ENCODE results near the gene CCDC57. TPM values are rescaled to one million over a fixed set of nuclear protein-coding genes. Genes with fewer than 3 reads are reported as not detected.

Gene CCDC57
- total and polyA plus RNA-seq, 9 of the 15 experiments (the other 6 are each of a cell fraction or from before 2014, with no cell fraction given) = 0.83 to 36.2 (median 13.6) TPM

GRCh38 chr17:82118815-82119380, 93.7 kb downstream of the CCDC57 start (continued):
- peak; percentile 48; the same call in 1 of the 2 replicates for TF ChIP-seq SPI1 (IDR thresholded peaks at IDR 0.05; ENCODE audit: borderline replicate concordance, low read depth, low read length)
- 0 out of 2 replicates have a peak, but pooled peaks have one; percentile 15 for TF ChIP-seq TAL1 (IDR thresholded peaks at IDR 0.05)
- TF ChIP-seq CHCHD3 (CRISPR knock-in tag; IDR thresholded peaks at IDR 0.05) = no peak
- TF ChIP-seq ZNF395 (CRISPR knock-in tag; IDR thresholded peaks at IDR 0.05) = 0 out of 2 replicates have a peak, but pooled peaks have one; percentile 26
- no peak for TF ChIP-seq CCAR2 (IDR thresholded peaks at IDR 0.05; ENCODE audit: low read depth, low read length)
- no peak for TF ChIP-seq AFF1 (IDR thresholded peaks at IDR 0.05; ENCODE audit: low read depth in 1 of 2, partially characterized antibody in 2 of 2)
- TF ChIP-seq ELF2 (CRISPR knock-in tag; IDR thresholded peaks at IDR 0.05) = no peak
